Measurements from ENCODE around the gene GPR26.
"Not testable (repeated sequence)": the region's sequence is repeated elsewhere in the genome, so short reads cannot be mapped to it uniquely, and the experiment has no call there.

The GPR26 gene

GRCh38 chr10:123704076-123704475 lies 37.9 kb downstream of the GPR26 start:
- in situ Hi-C loops (cut with HindIII; ENCODE audit: low sequenced_read_pairs): no loop called here

GRCh38 chr10:123704812-123705211 lies 38.7 kb downstream of the GPR26 start:
- in situ Hi-C loops (cut with HindIII; ENCODE audit: low sequenced_read_pairs): no loop called here

GRCh38 chr10:123706236-123706635 lies 40.1 kb downstream of the GPR26 start:
- in situ Hi-C loops (cut with HindIII; ENCODE audit: low sequenced_read_pairs): no loop called here

- in situ Hi-C loops (cut with HindIII; ENCODE audit: low sequenced_read_pairs): loop anchor here (5.0 kb wide), 2 partner anchors 53 to 83 kb away; no protein-coding TSS in a partner anchor
Measured at GRCh38 chr10:123715546-123715945, 49.4 kb downstream of the GPR26 start.

- in situ Hi-C loops (cut with HindIII; ENCODE audit: low sequenced_read_pairs): loop anchor here (5.0 kb wide), 2 partner anchors 55 to 85 kb away; no protein-coding TSS in a partner anchor
Measured at GRCh38 chr10:123717336-123717735, 51.2 kb downstream of the GPR26 start.

- in situ Hi-C loops (cut with HindIII; ENCODE audit: low sequenced_read_pairs): loop anchor here (5.0 kb wide), 2 partner anchors 56 to 86 kb away; no protein-coding TSS in a partner anchor
Measured at GRCh38 chr10:123718544-123719060, 52.4 kb downstream of the GPR26 start.

- in situ Hi-C loops (cut with HindIII; ENCODE audit: low sequenced_read_pairs): no loop called here
Measured at GRCh38 chr10:123720536-123720935, 54.4 kb downstream of the GPR26 start.

GRCh38 chr10:123721441-123722049 lies 55.4 kb downstream of the GPR26 start:
- in situ Hi-C loops (cut with HindIII; ENCODE audit: low sequenced_read_pairs): no loop called here

- in situ Hi-C loops (cut with HindIII; ENCODE audit: low sequenced_read_pairs): no loop called here
Measured at GRCh38 chr10:123722351-123722750, 56.2 kb downstream of the GPR26 start.

- in situ Hi-C loops (cut with HindIII; ENCODE audit: low sequenced_read_pairs): no loop called here
Measured at GRCh38 chr10:123724747-123725146, 58.6 kb downstream of the GPR26 start.

- in situ Hi-C loops (cut with HindIII; ENCODE audit: low sequenced_read_pairs): no loop called here
Measured at GRCh38 chr10:123726381-123726780, 60.2 kb downstream of the GPR26 start.

- in situ Hi-C loops (cut with HindIII; ENCODE audit: low sequenced_read_pairs): no loop called here
Measured at GRCh38 chr10:123726836-123727235, 60.7 kb downstream of the GPR26 start.

- in situ Hi-C loops (cut with HindIII; ENCODE audit: low sequenced_read_pairs): no loop called here
Measured at GRCh38 chr10:123729523-123729922, 63.4 kb downstream of the GPR26 start.

- in situ Hi-C loops (cut with HindIII; ENCODE audit: low sequenced_read_pairs): not testable (repeated sequence)
Measured at GRCh38 chr10:123736917-123737316, 70.8 kb downstream of the GPR26 start.

GRCh38 chr10:123741146-123741545 lies 75.0 kb downstream of the GPR26 start:
- in situ Hi-C loops (cut with HindIII; ENCODE audit: low sequenced_read_pairs): no loop called here

GRCh38 chr10:123741711-123742110 lies 75.6 kb downstream of the GPR26 start:
- in situ Hi-C loops (cut with HindIII; ENCODE audit: low sequenced_read_pairs): no loop called here

GRCh38 chr10:123742751-123743440 lies 76.7 kb downstream of the GPR26 start:
- in situ Hi-C loops (cut with HindIII; ENCODE audit: low sequenced_read_pairs): no loop called here

GRCh38 chr10:123743441-123744223 lies 77.5 kb downstream of the GPR26 start:
- in situ Hi-C loops (cut with HindIII; ENCODE audit: low sequenced_read_pairs): no loop called here

- in situ Hi-C loops (cut with HindIII; ENCODE audit: low sequenced_read_pairs): no loop called here
Measured at GRCh38 chr10:123744224-123744536, 78.0 kb downstream of the GPR26 start.

Measured in endothelial cell of hepatic sinusoid (primary cell).